HepG2 (cell line): Measurements from ENCODE around the gene HNRNPH2. TPM values are rescaled to one million over a fixed set of nuclear protein-coding genes. Genes with fewer than 3 reads are reported as not detected.
A peak's percentile ranks its signal among the peaks of the same experiment; 100 is the strongest.

Experiments used
- AGO2 ChIP-seq: fragments of 200-400 bp; formaldehyde crosslinking; optimal IDR thresholded peaks from 2 replicates; pipeline ENCODE3; 2017; ENCODE audit warnings: mild to moderate bottlenecking, low read depth, low read length, moderate library complexity
- ATF7 ChIP-seq, 2 experiments: fragments of 450-650 bp in 1 of 2; sonication (generic) in 1 of 2; formaldehyde crosslinking in 1 of 2; IDR thresholded peaks; 2 replicates each; pipeline versions ENCODE4 v1.4.0 to v1.6.1; 2016 to 2020; ENCODE audit warnings: antibody characterized with exemption in 1 of 2, mild to moderate bottlenecking in 1 of 2, missing genetic modification reagents in 1 of 2
- BCL3 ChIP-seq: sonication (generic); formaldehyde crosslinking; IDR thresholded peaks from 2 replicates; pipeline ENCODE4 v1.5.1; 2020; ENCODE audit warnings: mild to moderate bottlenecking, missing genetic modification reagents, moderate library complexity
- BCLAF1 ChIP-seq: fragments of 450-650 bp; IDR thresholded peaks from 2 replicates; pipeline ENCODE4 v1.6.1; 2017; ENCODE audit warnings: mild to moderate bottlenecking
- FOXO1 ChIP-seq: sonication (generic); formaldehyde crosslinking; IDR thresholded peaks from 2 replicates; pipeline ENCODE4 v1.4.0; 2020; ENCODE audit warnings: missing genetic modification reagents
- GTF3A ChIP-seq: sonication (generic); formaldehyde crosslinking; conservative IDR thresholded peaks from 2 replicates; pipeline ENCODE4 v1.4.0; 2020; ENCODE audit warnings: mild to moderate bottlenecking, missing genetic modification reagents
- IKZF4 ChIP-seq: sonication (generic); formaldehyde crosslinking; IDR thresholded peaks from 2 replicates; pipeline ENCODE4 v1.5.1; 2020; ENCODE audit warnings: borderline replicate concordance, mild to moderate bottlenecking, low read depth, missing genetic modification reagents; ENCODE audit errors: not compliant biosample characterization
- IRF9 ChIP-seq: sonication (generic); formaldehyde crosslinking; IDR thresholded peaks from 2 replicates; pipeline ENCODE4 v1.8.0; 2022; ENCODE audit warnings: missing genetic modification reagents, mild to moderate bottlenecking, borderline replicate concordance
- JDP2 ChIP-seq: sonication (generic); formaldehyde crosslinking; IDR thresholded peaks from 2 replicates; pipeline ENCODE4 v1.8.1; 2022; ENCODE audit warnings: missing genetic modification reagents, borderline replicate concordance
- NFKBIZ ChIP-seq: IDR thresholded peaks from 2 replicates; pipeline ENCODE4 v1.6.1; 2018; ENCODE audit warnings: missing genetic modification reagents, missing compliant biosample characterization
- PRDM15 ChIP-seq: sonication (generic); formaldehyde crosslinking; IDR thresholded peaks from 2 replicates; pipeline ENCODE4 v1.4.0; 2020; ENCODE audit warnings: missing genetic modification reagents
- RARG ChIP-seq: sonication (generic); formaldehyde crosslinking; IDR thresholded peaks from 2 replicates; pipeline ENCODE4 v1.4.0; 2020; ENCODE audit warnings: low read depth, mild to moderate bottlenecking, missing genetic modification reagents
- REL ChIP-seq: sonication (generic); formaldehyde crosslinking; conservative IDR thresholded peaks from 2 replicates; pipeline ENCODE4 v1.8.0; 2022; ENCODE audit warnings: mild to moderate bottlenecking, missing genetic modification reagents, moderate library complexity
- ZBTB38 ChIP-seq: sonication (generic); formaldehyde crosslinking; IDR thresholded peaks from 2 replicates; pipeline ENCODE4 v1.5.1; 2020; ENCODE audit warnings: mild to moderate bottlenecking, missing genetic modification reagents
- ZFP41 ChIP-seq: sonication (generic); formaldehyde crosslinking; IDR thresholded peaks from 2 replicates; pipeline ENCODE4 v1.4.0; 2020; ENCODE audit warnings: mild to moderate bottlenecking, missing genetic modification reagents, borderline replicate concordance
- ZKSCAN1 ChIP-seq: fragments of 150-350 bp; IDR thresholded peaks from 2 replicates; pipeline ENCODE4 v1.6.1; 2014; ENCODE audit warnings: low read length
- ZNF232 ChIP-seq: sonication (generic); formaldehyde crosslinking; IDR thresholded peaks from 2 replicates; pipeline ENCODE4 v1.4.0; 2020; ENCODE audit warnings: missing genetic modification reagents, borderline replicate concordance
- ZNF674 ChIP-seq: sonication (generic); formaldehyde crosslinking; IDR thresholded peaks from 2 replicates; pipeline ENCODE4 v1.5.0; 2020; ENCODE audit warnings: low read depth, mild to moderate bottlenecking, missing genetic modification reagents
- ZNF777 ChIP-seq: sonication (generic); formaldehyde crosslinking; IDR thresholded peaks from 2 replicates; pipeline ENCODE4 v1.4.0; 2020; ENCODE audit warnings: missing genetic modification reagents
- ZNF792 ChIP-seq: IDR thresholded peaks from 2 replicates; pipeline ENCODE4 v1.6.1; 2016
- ZSCAN31 ChIP-seq: sonication (generic); formaldehyde crosslinking; IDR thresholded peaks from 2 replicates; pipeline ENCODE4 v1.5.0; 2020; ENCODE audit warnings: low read depth, mild to moderate bottlenecking, missing genetic modification reagents
- polyA plus RNA-seq, 8 experiments: library from polyadenylated mRNA; depleted of rRNA in 3 of 8; stranded (reverse) in 7 of 8; unstranded in 1 of 8; fragments of >200 nt; fragmentation: Illumina TruSeq in 4 of 8; extraction: Trizol in 4 of 8; gene quantifications; 2 replicates each; pipeline versions ENCODE4 v1.2.1 to v1.2.3, GENCODE V29; 2011 to 2016; ENCODE audit warnings: low read depth in 4 of 8, missing spikeins in 1 of 8, mixed read lengths in 1 of 8; ENCODE audit not compliant: insufficient read depth in 1 of 8
- total RNA-seq, 5 experiments: library from RNA; depleted of rRNA; stranded (reverse); fragments of >200 nt; fragmentation: Illumina TruSeq; extraction: Trizol; gene quantifications; 2 replicates each; pipeline ENCODE4 v1.2.3, GENCODE V29; 2016; ENCODE audit warnings: low read depth in 1 of 5

The HNRNPH2 gene
- total and polyA plus RNA-seq, 2 of the 13 experiments (the other 11 are each of a cell fraction or from before 2014, with no cell fraction given): 23.8 to 56.9 TPM

GRCh38 chrX:101390664-101391525 lies 17.1 kb upstream of the HNRNPH2 start, which contains the start of gene RPL36A (continued):
- no peak for TF ChIP-seq AGO2
- TF ChIP-seq ZNF792: no peak
- TF ChIP-seq BCL3 (CRISPR knock-in tag): no peak
- TF ChIP-seq ZKSCAN1: 0 out of 2 replicates have a peak, but pooled peaks have one; percentile 23
- TF ChIP-seq ZNF232 (CRISPR knock-in tag): no peak
- TF ChIP-seq JDP2 (CRISPR knock-in tag): no peak
- TF ChIP-seq ZBTB38 (CRISPR knock-in tag): no peak
- no peak for TF ChIP-seq GTF3A (CRISPR knock-in tag)
- no peak for TF ChIP-seq ZFP41 (CRISPR knock-in tag)
- no peak for TF ChIP-seq IRF9 (CRISPR knock-in tag)
- TF ChIP-seq FOXO1 (CRISPR knock-in tag): no peak
- TF ChIP-seq ATF7 (IDR thresholded peaks at IDR 0.05): no peak
- TF ChIP-seq ATF7 (CRISPR knock-in tag; IDR thresholded peaks at IDR 0.05): no peak
- TF ChIP-seq NFKBIZ (CRISPR knock-in tag): no peak
- TF ChIP-seq BCLAF1: no peak
- TF ChIP-seq PRDM15: no peak
- no peak for TF ChIP-seq REL
- TF ChIP-seq IKZF4 (CRISPR knock-in tag): no peak
- TF ChIP-seq ZNF777 (CRISPR knock-in tag): no peak
- TF ChIP-seq RARG (CRISPR knock-in tag): no peak
- TF ChIP-seq ZNF674: no peak
- TF ChIP-seq ZSCAN31 (CRISPR knock-in tag): no peak
